ENCODE results near the gene TF.

The TF gene

DNA sequence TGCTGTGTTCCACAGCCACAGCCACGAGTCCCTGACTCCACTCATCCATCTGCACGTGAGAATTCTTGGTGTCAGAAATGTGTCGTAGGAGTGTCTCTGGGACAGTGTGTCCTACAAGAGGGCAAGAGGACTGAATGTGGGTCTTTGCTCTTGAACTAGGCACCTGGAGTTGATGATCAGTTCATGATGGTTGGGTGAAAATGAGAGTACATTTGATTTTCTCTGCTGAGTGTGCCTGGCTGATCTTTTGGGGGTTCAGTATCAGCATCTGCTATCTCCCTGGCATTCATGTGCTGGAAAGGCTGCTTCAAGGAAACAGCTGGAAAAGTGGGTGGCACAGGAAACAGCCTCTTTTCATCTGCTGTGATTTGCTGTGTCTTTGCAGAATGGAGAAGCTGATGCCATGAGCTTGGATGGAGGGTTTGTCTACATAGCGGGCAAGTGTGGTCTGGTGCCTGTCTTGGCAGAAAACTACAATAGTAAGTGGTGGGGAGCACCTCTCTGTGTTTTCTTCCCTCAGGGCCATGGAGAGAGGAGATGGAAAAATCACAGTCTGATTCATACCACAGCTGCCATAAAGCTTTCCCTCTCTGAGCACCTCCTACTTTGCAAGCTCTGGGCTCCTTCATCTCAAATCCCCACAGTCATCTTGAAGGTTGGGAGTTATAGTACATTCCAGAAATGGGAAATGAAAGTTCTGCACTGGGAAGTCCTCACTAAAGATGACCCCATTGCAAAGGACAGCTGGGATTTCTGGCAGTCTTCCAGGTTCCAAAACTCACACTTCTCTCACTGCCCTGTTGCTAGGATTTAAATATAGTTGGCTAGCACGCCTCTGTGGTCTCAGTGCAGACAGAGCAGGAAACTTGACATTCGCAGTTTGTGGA, 17.8 kb downstream of the TF start:
- H3K4me3 ChIP-seq (ENCODE audit: low read depth, low read length): no peak overlapping the region
- TF ChIP-seq, protein P1, sequence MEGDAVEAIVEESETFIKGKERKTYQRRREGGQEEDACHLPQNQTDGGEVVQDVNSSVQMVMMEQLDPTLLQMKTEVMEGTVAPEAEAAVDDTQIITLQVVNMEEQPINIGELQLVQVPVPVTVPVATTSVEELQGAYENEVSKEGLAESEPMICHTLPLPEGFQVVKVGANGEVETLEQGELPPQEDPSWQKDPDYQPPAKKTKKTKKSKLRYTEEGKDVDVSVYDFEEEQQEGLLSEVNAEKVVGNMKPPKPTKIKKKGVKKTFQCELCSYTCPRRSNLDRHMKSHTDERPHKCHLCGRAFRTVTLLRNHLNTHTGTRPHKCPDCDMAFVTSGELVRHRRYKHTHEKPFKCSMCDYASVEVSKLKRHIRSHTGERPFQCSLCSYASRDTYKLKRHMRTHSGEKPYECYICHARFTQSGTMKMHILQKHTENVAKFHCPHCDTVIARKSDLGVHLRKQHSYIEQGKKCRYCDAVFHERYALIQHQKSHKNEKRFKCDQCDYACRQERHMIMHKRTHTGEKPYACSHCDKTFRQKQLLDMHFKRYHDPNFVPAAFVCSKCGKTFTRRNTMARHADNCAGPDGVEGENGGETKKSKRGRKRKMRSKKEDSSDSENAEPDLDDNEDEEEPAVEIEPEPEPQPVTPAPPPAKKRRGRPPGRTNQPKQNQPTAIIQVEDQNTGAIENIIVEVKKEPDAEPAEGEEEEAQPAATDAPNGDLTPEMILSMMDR (conservative IDR thresholded peaks at IDR 0.05; ENCODE audit: low read depth, low read length): no peak
- DNase-seq (ENCODE audit: low read depth): no peak

DNA sequence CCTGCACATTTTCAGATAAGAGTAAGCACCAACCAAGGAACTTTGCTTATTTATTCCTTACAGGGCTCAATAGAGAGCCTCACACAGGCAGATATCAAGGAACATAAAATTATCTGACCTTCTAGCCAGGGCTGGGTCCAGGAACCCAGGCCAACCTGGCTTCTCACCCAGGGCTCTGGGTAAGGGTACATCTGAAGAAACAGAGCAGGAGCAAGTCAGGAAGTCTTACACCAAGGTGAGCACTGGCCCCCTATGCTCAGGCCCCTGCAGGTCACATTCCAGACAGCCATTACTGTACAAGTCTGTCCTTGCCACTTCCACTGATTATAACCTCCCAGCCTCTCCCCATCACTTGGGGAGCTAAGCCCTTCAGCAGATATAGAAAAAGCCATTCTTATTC, 19.1 kb downstream of the TF start:
- no peak for DNase-seq (ENCODE audit: low read depth)
- TF ChIP-seq, protein P1 (conservative IDR thresholded peaks at IDR 0.05; ENCODE audit: low read depth, low read length): no peak
- H3K4me3 ChIP-seq (ENCODE audit: low read depth, low read length): no peak overlapping the region

DNA sequence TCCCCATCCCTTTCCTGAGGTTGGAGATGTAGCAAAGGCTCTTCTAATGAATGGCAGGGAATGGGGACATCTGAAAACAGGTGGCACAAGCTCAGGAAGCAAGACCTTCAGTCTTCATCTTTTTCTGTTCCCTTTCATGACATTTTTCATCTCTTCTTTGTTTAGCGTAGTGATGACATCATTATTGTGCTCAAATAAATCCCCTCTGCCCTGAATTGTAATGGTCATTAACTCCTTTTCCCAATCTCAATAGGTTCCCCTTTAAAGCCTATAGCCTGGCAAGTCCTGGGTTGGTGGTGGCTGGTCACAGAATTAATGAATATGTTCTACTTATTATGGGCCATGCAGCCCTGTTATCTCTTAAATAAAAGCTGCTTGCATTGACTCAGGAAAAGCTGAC, 21.4 kb downstream of the TF start:
- TF ChIP-seq, protein P1 (conservative IDR thresholded peaks at IDR 0.05; ENCODE audit: low read depth, low read length): no peak
- DNase-seq (ENCODE audit: low read depth): no peak
- H3K4me3 ChIP-seq (ENCODE audit: low read depth, low read length): no peak overlapping the region

DNA sequence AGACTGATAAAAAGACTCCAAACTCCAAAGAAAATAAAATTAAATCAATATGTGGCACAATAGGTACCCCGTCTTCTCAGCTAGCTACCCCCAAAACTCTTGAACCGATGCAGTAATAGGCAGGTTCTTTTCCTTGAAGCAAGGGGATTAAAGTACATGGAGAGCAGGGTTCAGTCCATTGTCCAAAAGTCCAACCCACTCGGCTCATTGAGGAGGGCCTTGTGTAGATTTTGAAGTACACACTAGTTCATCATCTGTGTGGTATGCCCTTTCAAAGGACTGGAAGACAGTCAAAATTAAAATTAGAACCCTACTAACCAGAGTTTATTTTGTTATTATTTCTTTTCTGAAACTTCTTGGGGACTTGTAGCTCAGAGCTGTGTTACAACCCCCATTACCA, 23.3 kb downstream of the TF start:
- no peak for DNase-seq (ENCODE audit: low read depth)
- H3K4me3 ChIP-seq (ENCODE audit: low read depth, low read length): no peak overlapping the region
- TF ChIP-seq, protein P1 (conservative IDR thresholded peaks at IDR 0.05; ENCODE audit: low read depth, low read length): no peak

DNA sequence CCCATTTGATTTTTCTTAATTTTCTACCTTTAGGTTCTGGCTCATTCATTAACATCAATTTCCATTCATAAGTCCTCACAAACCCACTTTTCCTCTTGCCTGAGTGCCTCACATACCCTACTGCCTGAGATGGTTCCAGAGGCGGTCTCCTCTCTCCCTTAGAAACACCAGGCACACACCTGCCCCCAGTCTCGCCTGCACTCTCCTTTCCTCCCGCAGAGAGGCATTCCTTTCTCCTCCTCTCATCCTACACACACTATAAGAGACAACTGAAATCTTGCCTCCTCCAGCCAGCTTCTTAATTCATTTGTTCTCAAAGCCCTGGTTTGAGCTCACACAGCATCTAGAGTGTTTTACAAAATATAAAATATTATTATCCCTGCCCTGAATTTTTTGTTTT, 27.5 kb downstream of the TF start:
- no peak for DNase-seq (ENCODE audit: low read depth)
- H3K4me3 ChIP-seq (ENCODE audit: low read depth, low read length): no peak overlapping the region
- TF ChIP-seq, protein P1 (conservative IDR thresholded peaks at IDR 0.05; ENCODE audit: low read depth, low read length): no peak

DNA sequence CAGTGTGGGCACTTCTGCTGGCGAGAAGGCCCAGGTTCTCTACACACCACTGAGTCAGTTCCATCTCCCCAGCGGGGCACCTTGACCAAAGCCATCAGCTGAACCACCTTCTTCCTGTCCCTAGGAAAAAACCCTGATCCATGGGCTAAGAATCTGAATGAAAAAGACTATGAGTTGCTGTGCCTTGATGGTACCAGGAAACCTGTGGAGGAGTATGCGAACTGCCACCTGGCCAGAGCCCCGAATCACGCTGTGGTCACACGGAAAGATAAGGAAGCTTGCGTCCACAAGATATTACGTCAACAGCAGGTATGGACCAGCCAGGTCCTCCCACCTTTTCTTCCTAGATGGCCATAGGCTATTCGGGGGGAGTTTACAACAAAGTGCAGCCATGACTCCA, 29.1 kb downstream of the TF start:
- TF ChIP-seq, protein P1 (conservative IDR thresholded peaks at IDR 0.05; ENCODE audit: low read depth, low read length): no peak
- H3K4me3 ChIP-seq (ENCODE audit: low read depth, low read length): no peak overlapping the region
- no peak for DNase-seq (ENCODE audit: low read depth)

DNA sequence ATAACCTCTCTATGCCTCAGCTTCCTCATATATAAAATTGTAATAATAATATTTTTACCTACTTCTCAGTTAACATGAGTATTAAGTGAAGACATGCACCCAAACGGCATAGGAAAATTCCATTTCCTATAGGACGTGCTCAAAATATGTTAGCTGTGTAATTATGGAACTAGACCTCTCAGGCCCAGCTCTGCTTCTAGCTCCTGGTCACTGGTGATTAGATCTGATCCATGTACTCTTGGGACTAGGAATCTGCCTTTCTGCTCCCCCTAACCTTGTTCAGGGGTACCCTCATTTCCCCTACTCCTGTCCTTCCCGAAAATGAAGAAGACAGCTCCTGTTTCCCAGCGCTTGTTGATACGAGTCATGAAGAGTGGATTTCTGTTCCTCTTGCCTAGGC, 29.6 kb downstream of the TF start:
- no peak for DNase-seq (ENCODE audit: low read depth)
- no peak overlapping the region for H3K4me3 ChIP-seq (ENCODE audit: low read depth, low read length)
- TF ChIP-seq, protein P1 (conservative IDR thresholded peaks at IDR 0.05; ENCODE audit: low read depth, low read length): no peak
